Measurements from ENCODE around the gene KIAA0513. TPM values are rescaled to one million over a fixed set of nuclear protein-coding genes. Genes with fewer than 3 reads are reported as not detected.
A peak's percentile ranks its signal among the peaks of the same experiment; 100 is the strongest.
"Not testable (repeated sequence)": the region's sequence is repeated elsewhere in the genome, so short reads cannot be mapped to it uniquely, and the experiment has no call there.

The KIAA0513 gene
- total RNA-seq, 2 experiments from 2014 or later = 9.6 to 10.4 TPM

DNA sequence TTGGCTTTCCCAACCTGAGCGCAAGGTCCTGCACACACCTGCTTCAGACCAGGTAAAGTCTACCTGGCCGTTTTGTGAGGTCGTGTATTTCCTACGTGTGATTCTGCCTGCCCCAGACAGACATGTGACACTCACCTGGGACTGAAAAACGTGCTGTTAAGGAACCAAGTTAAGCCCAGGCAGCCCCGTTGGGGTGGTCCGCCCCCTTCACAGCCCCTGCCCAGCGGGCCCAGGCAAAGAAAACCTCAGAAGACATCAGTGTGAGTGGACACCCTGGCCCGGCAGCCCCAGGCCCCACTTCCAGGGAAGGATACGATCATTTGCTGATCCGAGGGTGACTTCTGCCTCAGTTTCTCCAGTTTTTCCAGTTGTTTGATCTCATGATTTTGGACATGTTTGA lies 79.9 kb downstream of the KIAA0513 start:
- ChIA-PET CTCF (interaction anchor here (0.6 kb wide), 1 partner anchor 263 kb away, joined by 3 read pairs; no protein-coding TSS in a partner anchor), POLR2A (no interaction called here)
- Mint-ChIP-seq H3K27ac (no peak overlapping the region), H3K9me3 (ENCODE audit: low read depth) (no peaks in the 10 kb centered on the region), H3K4me1 (peaks cover 28% of the 10 kb centered on the region), H3K27me3 (no peaks in the 10 kb centered on the region), H3K36me3 (ENCODE audit: low read depth) (no peaks in the 10 kb centered on the region), H3K4me3 (no peak overlapping the region)
- intact Hi-C loops (cut with DNase I, micrococcal nuclease) = no loop called here
- no peak for DNase-seq
- ATAC-seq = no peak

GRCh38 chr16:85110105-85110504 lies 82.5 kb downstream of the KIAA0513 start:
- H3K4me1 Mint-ChIP-seq = peaks cover 12% of the 10 kb centered on the region
- POLR2A ChIA-PET = no interaction called here
- H3K9me3 Mint-ChIP-seq (ENCODE audit: low read depth) = no peaks in the 10 kb centered on the region
- H3K4me3 Mint-ChIP-seq = no peak overlapping the region
- no peaks in the 10 kb centered on the region for H3K36me3 Mint-ChIP-seq (ENCODE audit: low read depth)
- H3K27ac Mint-ChIP-seq = no peak overlapping the region
- no peak for DNase-seq
- no peak for ATAC-seq
- intact Hi-C loops (cut with DNase I, micrococcal nuclease) = loop anchor here (10.0 kb wide), 2 partner anchors 135 to 505 kb away; partner anchors contain the start of gene GSE1 (in 1 of the 2)
- H3K27me3 Mint-ChIP-seq = no peaks in the 10 kb centered on the region
- CTCF ChIA-PET = no interaction called here

DNA sequence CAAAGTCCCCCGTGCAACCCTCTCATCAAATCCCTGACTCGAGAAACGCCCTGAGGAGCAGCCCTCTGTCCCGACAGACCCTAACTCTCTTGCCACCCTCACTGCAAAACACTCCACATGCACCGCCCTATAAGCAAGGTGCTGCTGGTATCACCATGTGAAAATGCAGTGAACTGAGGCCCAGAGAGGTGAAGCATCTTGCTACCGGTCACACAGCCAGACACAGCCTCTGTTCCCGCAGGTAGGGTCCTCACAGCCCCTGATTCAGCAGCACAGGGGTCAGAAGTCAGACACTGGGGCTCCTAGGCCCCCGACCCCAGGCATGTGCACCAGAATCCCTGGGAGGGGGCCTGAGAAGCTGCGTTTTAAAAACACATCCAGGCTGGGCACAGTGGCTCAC lies 83.6 kb downstream of the KIAA0513 start:
- POLR2A ChIA-PET = no interaction called here
- no peaks in the 10 kb centered on the region for H3K9me3 Mint-ChIP-seq (ENCODE audit: low read depth)
- DNase-seq (no peak), ATAC-seq (no peak)
- intact Hi-C loops (cut with DNase I, micrococcal nuclease) = loop anchor here (10.0 kb wide), 2 partner anchors 134 to 504 kb away; partner anchors contain the start of gene GSE1 (in 1 of the 2)
- H3K27me3 Mint-ChIP-seq = no peaks in the 10 kb centered on the region
- H3K27ac Mint-ChIP-seq = no peak overlapping the region
- CTCF ChIA-PET = interaction anchor here (0.6 to 1.1 kb wide), 4 partner anchors 9 to 608 kb away, joined by 3 to 4 read pairs (median 3); no protein-coding TSS in a partner anchor
- peaks cover 7% of the 10 kb centered on the region for H3K4me1 Mint-ChIP-seq
- no peaks in the 10 kb centered on the region for H3K36me3 Mint-ChIP-seq (ENCODE audit: low read depth)
- H3K4me3 Mint-ChIP-seq = no peak overlapping the region

- POLR2A ChIA-PET = no interaction called here
- Mint-ChIP-seq H3K4me3 (no peak within 1 kb of the TSS), H3K9me3 (ENCODE audit: low read depth) (no peaks in the 10 kb centered on the region), H3K36me3 (ENCODE audit: low read depth) (no peaks in the 10 kb centered on the region), H3K27me3 (no peaks in the 10 kb centered on the region), H3K27ac (no peak within 1 kb of the TSS), H3K4me1 (peaks cover 7% of the 10 kb centered on the region)
- no peak for ATAC-seq
- no peak for DNase-seq
- intact Hi-C loops (cut with DNase I, micrococcal nuclease) = loop anchor here (10.0 kb wide), 2 partner anchors 132 to 502 kb away; partner anchors contain the start of gene GSE1 (in 1 of the 2)
- CTCF ChIA-PET = interaction anchor here (0.6 to 1.8 kb wide), 7 partner anchors 8 to 205 kb away, joined by 3 to 5 read pairs (median 3); no protein-coding TSS in a partner anchor
These were observed 84.8 kb downstream of the KIAA0513 start, which contains the start of gene CIBAR2 for GRCh38 chr16:85112364-85112763. TSS of gene CIBAR2 (minus strand) at chr16:85112472. CDS start at chr16:85112352, 120 bp downstream.

DNA sequence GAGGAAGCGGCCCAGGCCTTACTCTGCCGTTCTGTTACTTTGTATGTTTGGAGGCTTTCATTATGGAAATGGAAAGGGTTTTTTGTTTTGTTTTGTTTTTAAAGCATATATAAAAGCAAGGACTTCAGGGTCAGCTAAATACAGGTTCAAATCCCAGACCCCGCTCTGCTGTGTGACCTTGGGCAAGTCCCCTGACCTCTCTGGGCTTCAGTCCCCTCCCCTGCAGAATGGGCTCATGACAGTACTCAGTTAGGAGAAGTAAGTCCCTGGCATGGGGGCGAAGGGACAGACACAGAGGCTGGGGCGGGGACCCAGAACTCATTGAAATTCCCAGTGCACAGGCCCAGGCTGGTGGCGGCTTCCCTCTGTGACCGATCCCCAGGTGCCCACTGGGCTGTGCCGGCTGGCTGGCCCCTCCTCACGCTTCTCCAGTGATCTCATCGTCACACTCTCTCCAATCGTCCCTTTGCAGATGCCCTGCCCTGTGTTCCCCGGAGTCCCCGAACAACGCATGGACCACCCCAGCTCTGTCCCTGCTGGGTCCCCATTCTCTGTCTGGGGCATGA lies 85.7 kb downstream of the KIAA0513 start:
- Mint-ChIP-seq H3K27me3 (no peaks in the 10 kb centered on the region), H3K27ac (no peak overlapping the region), H3K4me1 (peaks cover 7% of the 10 kb centered on the region), H3K9me3 (ENCODE audit: low read depth) (no peaks in the 10 kb centered on the region), H3K36me3 (ENCODE audit: low read depth) (no peaks in the 10 kb centered on the region), H3K4me3 (no peak overlapping the region)
- CTCF ChIA-PET = interaction anchor here (0.6 to 1.8 kb wide), 2 partner anchors 10 to 139 kb away, joined by 3 to 4 read pairs; no protein-coding TSS in a partner anchor
- POLR2A ChIA-PET = no interaction called here
- ATAC-seq = no peak
- intact Hi-C loops (cut with DNase I, micrococcal nuclease) = loop anchor here (10.0 kb wide), 2 partner anchors 132 to 502 kb away; partner anchors contain the start of gene GSE1 (in 1 of the 2)
- DNase-seq = no peak

- DNase-seq (no peak), ATAC-seq (no peak)
- H3K27me3 Mint-ChIP-seq = no peaks in the 10 kb centered on the region
- intact Hi-C loops (cut with DNase I, micrococcal nuclease) = loop anchor here (2.0 to 10.0 kb wide), 3 partner anchors 131 to 501 kb away; partner anchors contain the start of gene GSE1 (in 1 of the 2)
- no peaks in the 10 kb centered on the region for H3K36me3 Mint-ChIP-seq (ENCODE audit: low read depth)
- no peak overlapping the region for H3K27ac Mint-ChIP-seq
- POLR2A ChIA-PET = no interaction called here
- no peak overlapping the region for H3K4me3 Mint-ChIP-seq
- H3K9me3 Mint-ChIP-seq (ENCODE audit: low read depth) = no peaks in the 10 kb centered on the region
- H3K4me1 Mint-ChIP-seq = peaks cover 7% of the 10 kb centered on the region
- CTCF ChIA-PET = interaction anchor here (1.5 to 2.1 kb wide), 4 partner anchors 11 to 190 kb away, joined by 4 to 11 read pairs (median 7); no protein-coding TSS in a partner anchor
These were observed 86.3 kb downstream of the KIAA0513 start for GRCh38 chr16:85113913-85114312.

GRCh38 chr16:85114909-85115567 lies 87.4 kb downstream of the KIAA0513 start:
- Mint-ChIP-seq H3K27ac (peak overlapping the region; percentile 91), H3K9me3 (ENCODE audit: low read depth) (no peaks in the 10 kb centered on the region), H3K27me3 (no peaks in the 10 kb centered on the region), H3K4me3 (peak overlapping the region; percentile 9), H3K4me1 (peaks cover 7% of the 10 kb centered on the region), H3K36me3 (ENCODE audit: low read depth) (no peaks in the 10 kb centered on the region)
- DNase-seq = peak; percentile 93
- peak; percentile 94 for ATAC-seq
- ChIA-PET POLR2A (no interaction called here), CTCF (interaction anchor here (0.5 to 2.1 kb wide), 26 partner anchors 10 to 1688 kb away, joined by 3 to 11 read pairs (median 3); no protein-coding TSS in a partner anchor)
- intact Hi-C loops (cut with DNase I, micrococcal nuclease) = loop anchor here (1.0 to 10.0 kb wide), 6 partner anchors 130 to 500 kb away; partner anchors contain the start of gene GSE1 (in 1 of the 2)

DNA sequence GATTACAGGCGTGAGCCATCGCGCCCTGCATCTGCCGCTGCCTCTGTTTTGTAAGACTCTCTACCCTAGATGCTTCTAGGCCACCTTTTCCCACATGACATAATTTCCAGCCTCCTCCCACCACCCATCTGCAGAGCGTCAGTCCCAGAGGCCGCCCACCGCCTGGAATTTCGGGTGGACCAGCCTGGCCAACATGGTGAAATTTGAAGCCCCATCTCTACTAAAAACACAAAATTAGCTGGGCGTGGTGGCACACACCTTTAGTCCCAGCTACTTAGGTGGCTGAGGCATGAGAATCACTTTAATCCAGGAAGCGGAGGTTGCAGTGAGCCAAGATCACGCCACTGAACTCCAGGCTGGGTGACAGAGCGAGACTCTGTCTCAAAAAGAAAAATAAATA lies 89.8 kb downstream of the KIAA0513 start:
- H3K36me3 Mint-ChIP-seq (ENCODE audit: low read depth) = no peaks in the 10 kb centered on the region
- intact Hi-C loops (cut with DNase I, micrococcal nuclease) = loop anchor here (5.0 to 10.0 kb wide), 3 partner anchors 127 to 497 kb away; partner anchors contain the start of gene GSE1 (in 1 of the 2)
- H3K4me3 Mint-ChIP-seq = no peak overlapping the region
- no peak for ATAC-seq
- H3K9me3 Mint-ChIP-seq (ENCODE audit: low read depth) = no peaks in the 10 kb centered on the region
- no peaks in the 10 kb centered on the region for H3K27me3 Mint-ChIP-seq
- no peak for DNase-seq
- POLR2A ChIA-PET = no interaction called here
- no peak overlapping the region for H3K27ac Mint-ChIP-seq
- H3K4me1 Mint-ChIP-seq = peaks cover 7% of the 10 kb centered on the region
- CTCF ChIA-PET = no interaction called here

DNA sequence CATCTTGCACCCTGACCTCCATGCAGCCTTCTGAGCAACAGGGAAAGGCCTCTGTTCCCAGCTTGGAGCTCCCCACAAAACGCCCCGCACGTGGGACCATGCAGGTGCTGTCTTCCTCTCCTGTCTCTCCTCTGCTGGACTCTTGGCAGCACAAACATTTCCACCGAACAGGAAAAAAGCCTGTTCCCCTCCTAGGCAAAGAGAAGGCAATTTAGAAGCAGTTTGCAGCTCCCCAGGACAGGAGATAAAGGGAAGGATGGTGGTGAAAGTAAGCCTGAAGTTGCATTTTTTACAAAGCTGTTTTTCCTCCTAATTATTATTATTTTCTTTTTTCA lies 92.4 kb downstream of the KIAA0513 start:
- Mint-ChIP-seq H3K27me3 (no peaks in the 10 kb centered on the region), H3K4me1 (peaks cover 4% of the 10 kb centered on the region), H3K27ac (no peak overlapping the region), H3K9me3 (ENCODE audit: low read depth) (no peaks in the 10 kb centered on the region), H3K36me3 (ENCODE audit: low read depth) (no peaks in the 10 kb centered on the region), H3K4me3 (no peak overlapping the region)
- ATAC-seq (no peak), DNase-seq (no peak)
- ChIA-PET CTCF (interaction anchor here (0.5 to 0.6 kb wide), 2 partner anchors 8 to 133 kb away, joined by 3 read pairs; partner anchors contain the start of gene CIBAR2), POLR2A (no interaction called here)
- intact Hi-C loops (cut with DNase I, micrococcal nuclease) = no loop called here

DNA sequence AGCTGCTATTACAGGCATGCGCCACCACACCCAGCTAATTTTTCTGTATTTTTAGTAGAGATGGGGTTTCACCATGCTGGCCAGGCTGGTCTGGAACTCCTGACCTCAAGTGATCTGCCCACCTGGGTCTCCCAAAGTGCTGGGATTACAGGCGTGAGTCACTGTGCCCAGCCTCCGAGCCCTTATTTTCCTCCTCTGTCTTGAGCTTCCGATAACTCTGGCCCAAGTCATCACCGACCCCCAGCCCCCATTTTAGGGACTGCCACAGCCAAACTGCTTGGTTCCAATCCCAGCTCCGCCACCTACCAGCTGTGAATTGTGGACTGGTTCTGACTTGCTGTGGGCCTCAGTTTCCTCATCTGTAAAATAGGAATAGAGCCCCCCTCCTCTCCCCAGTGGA lies 95.8 kb downstream of the KIAA0513 start:
- ATAC-seq; POLR2A ChIA-PET; CTCF ChIA-PET; H3K9me3 Mint-ChIP-seq (ENCODE audit: low read depth); intact Hi-C loops (cut with DNase I, micrococcal nuclease); H3K36me3 Mint-ChIP-seq (ENCODE audit: low read depth); H3K27ac Mint-ChIP-seq; DNase-seq; H3K4me3 Mint-ChIP-seq; H3K27me3 Mint-ChIP-seq: not testable (repeated sequence)
- peaks cover 15% of the 10 kb centered on the region for H3K4me1 Mint-ChIP-seq

- Mint-ChIP-seq H3K27ac (no peak overlapping the region), H3K9me3 (ENCODE audit: low read depth) (no peaks in the 10 kb centered on the region), H3K36me3 (ENCODE audit: low read depth) (no peaks in the 10 kb centered on the region), H3K27me3 (no peaks in the 10 kb centered on the region), H3K4me3 (no peak overlapping the region), H3K4me1 (peaks cover 15% of the 10 kb centered on the region)
- ChIA-PET POLR2A (no interaction called here), CTCF (interaction anchor here (1.1 to 1.6 kb wide), 2 partner anchors 9 to 100 kb away, joined by 3 to 11 read pairs; no protein-coding TSS in a partner anchor)
- intact Hi-C loops (cut with DNase I, micrococcal nuclease) = no loop called here
- ATAC-seq (no peak), DNase-seq (no peak)
These were observed 96.5 kb downstream of the KIAA0513 start for GRCh38 chr16:85123891-85124635.

Data from activated CD4-positive, alpha-beta T cell treated with anti-CD3 and anti-CD28 coated beads for 36 hours (primary cell).